ENCODE data around the gene CEP95. TPM values are rescaled to one million over a fixed set of nuclear protein-coding genes. Genes with fewer than 3 reads are reported as not detected.

Gene CEP95
- total and polyA plus RNA-seq, 2 of the 13 experiments (the other 11 are each of a cell fraction or from before 2014, with no cell fraction given), result 65.9 to 68.8 TPM

DNA sequence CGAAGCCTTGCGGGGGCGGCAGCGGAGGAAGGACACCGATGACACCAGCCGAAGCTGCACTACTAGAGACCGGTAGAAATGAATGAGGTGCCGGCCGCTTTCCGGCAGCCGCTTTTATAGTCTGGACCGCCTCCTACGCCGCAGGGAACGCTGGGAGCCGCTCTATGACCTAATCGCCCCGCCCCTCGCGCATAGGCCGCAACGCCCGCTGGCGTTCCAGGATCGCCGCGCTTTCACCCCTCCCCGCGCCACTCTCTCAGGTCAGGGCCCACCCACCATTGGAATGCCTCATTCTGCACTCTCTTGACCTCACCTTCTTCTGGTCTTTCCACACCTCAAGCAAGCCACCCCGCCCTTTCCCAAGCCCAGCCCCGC is 589 bp upstream of the CEP95 start, which contains the start of gene DDX5:
Gene DDX5 (minus strand): TSS at position 89 of the 375 bp plus-strand sequence. CDS start 170 bp downstream, outside the sequence.
- Histone ChIP-seq H4K20me1 (ENCODE audit: insufficient read depth, low read length) (peaks cover 55% of the 10 kb centered on the region), H3K27me3 (ENCODE audit: control insufficient read depth in 1 of 2, insufficient read depth in 2 of 2, low read length in 2 of 2) (peaks cover 0 to 3% of the 10 kb centered on the region in 2 experiments; a peak in 1 of 5 replicates), H3K9ac (ENCODE audit: insufficient read depth, low read depth, low read length) (peak within 1 kb of the TSS; percentile 100), H3K4me2 (ENCODE audit: low read depth, low read length) (peak within 1 kb of the TSS; percentile 81), H3K4me1 (ENCODE audit: insufficient read depth, low read length) (peaks cover 49% of the 10 kb centered on the region), H3K79me2 (ENCODE audit: insufficient read depth, low read length) (peaks cover 66% of the 10 kb centered on the region), H3K36me3 (replicated peaks in 1 of 2; ENCODE audit: control insufficient read depth in 1 of 2, insufficient read depth in 2 of 2, low read length in 2 of 2) (peaks cover 20 to 56% of the 10 kb centered on the region in 2 experiments), H3K27ac (ENCODE audit: extremely low read length, insufficient read depth, low read length) (peak within 1 kb of the TSS; percentile 99), H3K4me3 (replicated peaks in 1 of 3; ENCODE audit: insufficient read depth in 1 of 3, low read depth in 2 of 3, low read length in 3 of 3) (peak within 1 kb of the TSS; percentile 94 to 100 (median 99)), H2AFZ (ENCODE audit: low read length) (no peak within 1 kb of the TSS), H3K9me3 (ENCODE audit: low read length) (no peaks in the 10 kb centered on the region)
- in situ Hi-C loops (cut with HindIII; ENCODE audit: extremely low pct_ligation_motif_present, low pct_unique_long_range_greater_than_20kb) (loop anchor here (10.0 kb wide), 1 partner anchor 661 kb away; the partner anchor contains the start of gene SMARCD2), intact Hi-C loops (cut with micrococcal nuclease; ENCODE audit: unreplicated experiment) (loop anchor here (5.0 kb wide), 1 partner anchor 156 kb away; the partner anchor contains the start of gene SMURF2)
- peak; percentile 97 for DNase-seq (ENCODE audit: low spot score)
- BruUV-seq (replicated peaks), result no TSS peak
- ChIA-PET POLR2A (interaction anchor here (0.7 to 4.1 kb wide), 38 partner anchors 10 to 732 kb away, joined by 3 to 202 read pairs (median 4); partner anchors contain the start of genes CCDC47, DDX42, GNA13 and LRRC37A3), CTCF (ENCODE audit: low intra/inter-chr PET ratio, low total read pairs) (no interaction called here)
- FAIRE-seq, result peak; percentile 44
- 1% methylated on average over 30 of the region's 31 CpGs for WGBS (ENCODE audit: low lambda C conversion rate)
- ATAC-seq, result peak; percentile 74
- TF ChIP-seq ZNF318 (CRISPR knock-in tag; IDR thresholded peaks at IDR 0.05) (no peak), IRF9 (CRISPR knock-in tag; IDR thresholded peaks at IDR 0.05; ENCODE audit: borderline replicate concordance) (no peak), KLF16 (CRISPR knock-in tag; IDR thresholded peaks at IDR 0.05) (peak in 1 of 2 experiments; percentile 96; a peak in 2 of 4 replicates), ZNF776 (CRISPR knock-in tag; IDR thresholded peaks at IDR 0.05) (no peak), REST (IDR thresholded peaks at IDR 0.05; ENCODE audit: borderline replicate concordance in 1 of 2, low read depth in 1 of 2, low read length in 2 of 2) (peak in 1 of 2 experiments; percentile 85; a peak in 2 of 4 replicates), NAIF1 (CRISPR knock-in tag; IDR thresholded peaks at IDR 0.05; ENCODE audit: borderline replicate concordance) (peak; percentile 90), THAP11 (CRISPR knock-in tag; IDR thresholded peaks at IDR 0.05) (peak; percentile 78), CBFB (CRISPR knock-in tag; IDR thresholded peaks at IDR 0.05) (peak; percentile 60), KLF15 (CRISPR knock-in tag; IDR thresholded peaks at IDR 0.05; ENCODE audit: borderline replicate concordance) (peak; percentile 90; the same call in 1 of the 2 replicates), ZNF703 (CRISPR knock-in tag; IDR thresholded peaks at IDR 0.05; ENCODE audit: borderline replicate concordance) (no peak)

Data from HepG2 (cell line).